Esophagus muscularis mucosa (tissue), 3 donors: ENCODE data around the gene CCNY.

Source experiments
- CTCF ChIP-seq, 3 experiments: fragments of 200-600 bp in 2 of 3; fragments of 450-650 bp in 1 of 3; sonication (generic) in 2 of 3; IDR thresholded peaks; one replicate each; pipeline ENCODE4 v1.5.1; 2017 to 2019; ENCODE audit warnings: antibody characterized with exemption in 3 of 3, mild to moderate bottlenecking in 2 of 3, moderate library complexity in 1 of 3
- EP300 ChIP-seq: sonication (generic); formaldehyde crosslinking; IDR thresholded peaks from one replicate; pipeline ENCODE4 v1.6.1; 2017; ENCODE audit warnings: antibody characterized with exemption

- TF ChIP-seq CTCF (IDR thresholded peaks at IDR 0.05), result no peak
- TF ChIP-seq EP300, result no peak
Measured at GRCh38 chr10:35379226-35380137, 43.2 kb downstream of the CCNY start.
